GM19035 (cell line): ENCODE results near the gene SMIM17.
"Not testable (repeated sequence)": the region's sequence is repeated elsewhere in the genome, so short reads cannot be mapped to it uniquely, and the experiment has no call there.

Source experiments
- ATAC-seq: cut with Tn5 transposase; IDR thresholded peaks from one replicate; pipeline ENCODE4 v1.9.1; 2021; ENCODE audit not compliant: unreplicated experiment

Gene SMIM17

GRCh38 chr19:56660381-56661107, 17.6 kb downstream of the SMIM17 start:
- ATAC-seq: no peak

GRCh38 chr19:56661248-56661647, 18.3 kb downstream of the SMIM17 start:
- no peak for ATAC-seq

- no peak for ATAC-seq
These were observed 21.1 kb downstream of the SMIM17 start for GRCh38 chr19:56663931-56664500.

- no peak for ATAC-seq
These were observed 21.6 kb downstream of the SMIM17 start for GRCh38 chr19:56664511-56664910.

- ATAC-seq: no peak
These were observed 24.4 kb downstream of the SMIM17 start for GRCh38 chr19:56667311-56667870.

- no peak for ATAC-seq
These were observed 25.7 kb downstream of the SMIM17 start for GRCh38 chr19:56668676-56669075.

- ATAC-seq: no peak
These were observed 27.5 kb downstream of the SMIM17 start for GRCh38 chr19:56670401-56670960.

GRCh38 chr19:56670961-56671612, 28.1 kb downstream of the SMIM17 start:
- no peak for ATAC-seq

- ATAC-seq: no peak
These were observed 28.6 kb downstream of the SMIM17 start, which contains the start of gene ZNF835 for GRCh38 chr19:56671613-56671994. ZNF835 (minus strand) TSS chr19:56671757; CDS start chr19:56665198, 6,559 bp downstream.

GRCh38 chr19:56672610-56673009, 29.7 kb downstream of the SMIM17 start:
- not testable (repeated sequence) for ATAC-seq

GRCh38 chr19:56678205-56678604, 35.2 kb downstream of the SMIM17 start:
- no peak for ATAC-seq

GRCh38 chr19:56681702-56682101, 38.7 kb downstream of the SMIM17 start:
- no peak for ATAC-seq

- ATAC-seq: no peak
These were observed 40.2 kb downstream of the SMIM17 start for GRCh38 chr19:56683116-56683515.

GRCh38 chr19:56687031-56687430, 44.1 kb downstream of the SMIM17 start:
- no peak for ATAC-seq

GRCh38 chr19:56689198-56689597, 46.2 kb downstream of the SMIM17 start:
- no peak for ATAC-seq

GRCh38 chr19:56690670-56691069, 47.7 kb downstream of the SMIM17 start:
- no peak for ATAC-seq

GRCh38 chr19:56692206-56692895, 49.4 kb downstream of the SMIM17 start:
- no peak for ATAC-seq

- ATAC-seq: no peak
These were observed 56.6 kb downstream of the SMIM17 start for GRCh38 chr19:56699552-56699951.

GRCh38 chr19:56701895-56702294, 58.9 kb downstream of the SMIM17 start:
- no peak for ATAC-seq

- no peak for ATAC-seq
These were observed 63.0 kb downstream of the SMIM17 start for GRCh38 chr19:56705939-56706338.
